K562 (cell line): ENCODE data around the gene NNAT.

Experiments used
- CBX5 ChIP-seq: IDR thresholded peaks from 2 replicates; pipeline ENCODE4 v1.6.1; 2014; ENCODE audit warnings: low read depth, borderline replicate concordance
- CREM ChIP-seq: IDR thresholded peaks from 2 replicates; pipeline ENCODE4 v1.6.1; 2014; ENCODE audit warnings: antibody characterized with exemption, low read depth
- GATAD2A ChIP-seq: fragments of 450-650 bp; IDR thresholded peaks from 2 replicates; pipeline ENCODE4 v1.6.1; 2017
- HNRNPK ChIP-seq: fragments of 200-400 bp; formaldehyde crosslinking; IDR thresholded peaks from one replicate; pipeline ENCODE4 v1.6.1; 2018; ENCODE audit warnings: mild to moderate bottlenecking, low read depth, low read length; ENCODE audit not compliant: poor library complexity, severe bottlenecking
- IFI16 ChIP-seq: fragments of 250-450 bp; sonication (Bioruptor Pico); IDR thresholded peaks from 2 replicates; pipeline ENCODE4 v2.1.2; 2022; ENCODE audit warnings: mild to moderate bottlenecking, inconsistent platforms
- MYC ChIP-seq, 2 experiments: fragments of 250-450 bp in 1 of 2; sonication (Bioruptor Pico) in 1 of 2; IDR thresholded peaks; 2 replicates each; pipeline versions ENCODE4 v1.5.1 to v1.6.1; 2012 to 2021; ENCODE audit warnings: low read depth in 2 of 2, borderline replicate concordance in 1 of 2, improper control_type of control experiment in 1 of 2, low read length in 1 of 2, mild to moderate bottlenecking in 1 of 2, moderate library complexity in 1 of 2
- NFIC ChIP-seq: fragments of 450-650 bp; IDR thresholded peaks from 2 replicates; pipeline ENCODE4 v1.6.1; 2017; ENCODE audit warnings: mild to moderate bottlenecking, inconsistent platforms
- NR1H2 ChIP-seq: sonication (generic); formaldehyde crosslinking; IDR thresholded peaks from 2 replicates; pipeline ENCODE4 v1.4.0; 2020; ENCODE audit warnings: mild to moderate bottlenecking, missing genetic modification reagents
- PHF8 ChIP-seq: fragments of 200-600 bp; sonication (generic); IDR thresholded peaks from 2 replicates; pipeline ENCODE4 v1.6.1; 2012; ENCODE audit warnings: mixed run types, mild to moderate bottlenecking, inconsistent platforms, low read length, moderate library complexity, borderline replicate concordance
- POLR2AphosphoS5 ChIP-seq: IDR thresholded peaks from 2 replicates; pipeline ENCODE4 v1.6.1; 2011; ENCODE audit warnings: mild to moderate bottlenecking, low read depth, low read length, moderate library complexity; ENCODE audit not compliant: control insufficient read depth, insufficient read depth
- SOX6 ChIP-seq: fragments of 450-650 bp; IDR thresholded peaks from 2 replicates; pipeline ENCODE4 v1.6.1; 2014; ENCODE audit warnings: mild to moderate bottlenecking
- ZNF239 ChIP-seq: fragments of 250-450 bp; sonication (Bioruptor Pico); IDR thresholded peaks from 2 replicates; pipeline ENCODE4 v1.4.0; 2020; ENCODE audit warnings: mild to moderate bottlenecking
- ZNF280B ChIP-seq: fragments of 250-450 bp; sonication (Bioruptor Pico); IDR thresholded peaks from 2 replicates; pipeline ENCODE4 v1.5.1; 2021; ENCODE audit warnings: mild to moderate bottlenecking
- ZNF316 ChIP-seq: fragments of 450-650 bp; IDR thresholded peaks from 2 replicates; pipeline ENCODE4 v1.6.1; 2016

GRCh38 chr20:37529214-37529967 is 8.3 kb downstream of the NNAT start:
- no peak for TF ChIP-seq CREM
- TF ChIP-seq HNRNPK: no peak
- TF ChIP-seq GATAD2A: no peak
- TF ChIP-seq POLR2AphosphoS5: no peak
- no peak for TF ChIP-seq ZNF239 (CRISPR knock-in tag)
- no peak for TF ChIP-seq ZNF316
- TF ChIP-seq MYC (IDR thresholded peaks at IDR 0.05; ENCODE audit: low read depth, low read length): no peak
- TF ChIP-seq MYC (CRISPR knock-in tag; IDR thresholded peaks at IDR 0.05; ENCODE audit: borderline replicate concordance, low read depth): no peak
- TF ChIP-seq IFI16 (CRISPR knock-in tag): no peak
- TF ChIP-seq NR1H2 (CRISPR knock-in tag): no peak
- TF ChIP-seq ZNF280B: no peak
- TF ChIP-seq CBX5: no peak
- TF ChIP-seq SOX6: no peak
- no peak for TF ChIP-seq NFIC
- no peak for TF ChIP-seq PHF8
